ENCODE measurements around the gene FOSL1. TPM values are rescaled to one million over a fixed set of nuclear protein-coding genes. Genes with fewer than 3 reads are reported as not detected.

The FOSL1 gene
- total and polyA plus RNA-seq, 2 of the 13 experiments (the other 11 are each of a cell fraction or from before 2014, with no cell fraction given), result 4.0 to 4.1 TPM

GRCh38 chr11:65919141-65919572, 19.0 kb upstream of the FOSL1 start, which contains the start of gene DRAP1 (continued):
- no peak for TF ChIP-seq SCMH1 (CRISPR knock-in tag; IDR thresholded peaks at IDR 0.05; ENCODE audit: borderline replicate concordance)
- no peak for TF ChIP-seq KLF13 (CRISPR knock-in tag; IDR thresholded peaks at IDR 0.05)
- TF ChIP-seq CC2D1A (CRISPR knock-in tag; IDR thresholded peaks at IDR 0.05), result no peak
- no peak for TF ChIP-seq RORA (CRISPR knock-in tag; IDR thresholded peaks at IDR 0.05)
- TF ChIP-seq SMARCC2 (IDR thresholded peaks at IDR 0.05), result no peak
- TF ChIP-seq, protein P1, sequence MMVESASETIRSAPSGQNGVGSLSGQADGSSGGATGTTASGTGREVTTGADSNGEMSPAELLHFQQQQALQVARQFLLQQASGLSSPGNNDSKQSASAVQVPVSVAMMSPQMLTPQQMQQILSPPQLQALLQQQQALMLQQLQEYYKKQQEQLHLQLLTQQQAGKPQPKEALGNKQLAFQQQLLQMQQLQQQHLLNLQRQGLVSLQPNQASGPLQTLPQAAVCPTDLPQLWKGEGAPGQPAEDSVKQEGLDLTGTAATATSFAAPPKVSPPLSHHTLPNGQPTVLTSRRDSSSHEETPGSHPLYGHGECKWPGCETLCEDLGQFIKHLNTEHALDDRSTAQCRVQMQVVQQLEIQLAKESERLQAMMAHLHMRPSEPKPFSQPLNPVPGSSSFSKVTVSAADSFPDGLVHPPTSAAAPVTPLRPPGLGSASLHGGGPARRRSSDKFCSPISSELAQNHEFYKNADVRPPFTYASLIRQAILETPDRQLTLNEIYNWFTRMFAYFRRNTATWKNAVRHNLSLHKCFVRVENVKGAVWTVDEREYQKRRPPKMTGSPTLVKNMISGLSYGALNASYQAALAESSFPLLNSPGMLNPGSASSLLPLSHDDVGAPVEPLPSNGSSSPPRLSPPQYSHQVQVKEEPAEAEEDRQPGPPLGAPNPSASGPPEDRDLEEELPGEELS (CRISPR knock-in tag; IDR thresholded peaks at IDR 0.05), result peak; percentile 57; the same call in 1 of the 2 replicates
- no peak for TF ChIP-seq ZNF207 (IDR thresholded peaks at IDR 0.05; ENCODE audit: borderline replicate concordance)
- no peak for TF ChIP-seq FLYWCH1 (CRISPR knock-in tag; IDR thresholded peaks at IDR 0.05)
- TF ChIP-seq ATAD3A (CRISPR knock-in tag; IDR thresholded peaks at IDR 0.05), result no peak
- TF ChIP-seq HOXA9 (CRISPR knock-in tag; IDR thresholded peaks at IDR 0.05; ENCODE audit: borderline replicate concordance), result peak; percentile 75; the same call in 1 of the 2 replicates
- 0 out of 2 replicates have a peak, but pooled peaks have one; percentile 28 for TF ChIP-seq KDM6A (CRISPR knock-in tag; IDR thresholded peaks at IDR 0.05; ENCODE audit: low read depth)
- peak; percentile 73; the same call in 1 of the 2 replicates for TF ChIP-seq HNF4G (IDR thresholded peaks at IDR 0.05; ENCODE audit: borderline replicate concordance, low read depth, low read length)
- peak; percentile 54; the same call in 1 of the 2 replicates for TF ChIP-seq HNF4G (CRISPR knock-in tag; IDR thresholded peaks at IDR 0.05; ENCODE audit: borderline replicate concordance, low read depth)
- peak; percentile 92 for TF ChIP-seq ZNF574 (CRISPR knock-in tag; IDR thresholded peaks at IDR 0.05)
- no peak for TF ChIP-seq ZNF430 (CRISPR knock-in tag; IDR thresholded peaks at IDR 0.05)
- TF ChIP-seq, protein P2, sequence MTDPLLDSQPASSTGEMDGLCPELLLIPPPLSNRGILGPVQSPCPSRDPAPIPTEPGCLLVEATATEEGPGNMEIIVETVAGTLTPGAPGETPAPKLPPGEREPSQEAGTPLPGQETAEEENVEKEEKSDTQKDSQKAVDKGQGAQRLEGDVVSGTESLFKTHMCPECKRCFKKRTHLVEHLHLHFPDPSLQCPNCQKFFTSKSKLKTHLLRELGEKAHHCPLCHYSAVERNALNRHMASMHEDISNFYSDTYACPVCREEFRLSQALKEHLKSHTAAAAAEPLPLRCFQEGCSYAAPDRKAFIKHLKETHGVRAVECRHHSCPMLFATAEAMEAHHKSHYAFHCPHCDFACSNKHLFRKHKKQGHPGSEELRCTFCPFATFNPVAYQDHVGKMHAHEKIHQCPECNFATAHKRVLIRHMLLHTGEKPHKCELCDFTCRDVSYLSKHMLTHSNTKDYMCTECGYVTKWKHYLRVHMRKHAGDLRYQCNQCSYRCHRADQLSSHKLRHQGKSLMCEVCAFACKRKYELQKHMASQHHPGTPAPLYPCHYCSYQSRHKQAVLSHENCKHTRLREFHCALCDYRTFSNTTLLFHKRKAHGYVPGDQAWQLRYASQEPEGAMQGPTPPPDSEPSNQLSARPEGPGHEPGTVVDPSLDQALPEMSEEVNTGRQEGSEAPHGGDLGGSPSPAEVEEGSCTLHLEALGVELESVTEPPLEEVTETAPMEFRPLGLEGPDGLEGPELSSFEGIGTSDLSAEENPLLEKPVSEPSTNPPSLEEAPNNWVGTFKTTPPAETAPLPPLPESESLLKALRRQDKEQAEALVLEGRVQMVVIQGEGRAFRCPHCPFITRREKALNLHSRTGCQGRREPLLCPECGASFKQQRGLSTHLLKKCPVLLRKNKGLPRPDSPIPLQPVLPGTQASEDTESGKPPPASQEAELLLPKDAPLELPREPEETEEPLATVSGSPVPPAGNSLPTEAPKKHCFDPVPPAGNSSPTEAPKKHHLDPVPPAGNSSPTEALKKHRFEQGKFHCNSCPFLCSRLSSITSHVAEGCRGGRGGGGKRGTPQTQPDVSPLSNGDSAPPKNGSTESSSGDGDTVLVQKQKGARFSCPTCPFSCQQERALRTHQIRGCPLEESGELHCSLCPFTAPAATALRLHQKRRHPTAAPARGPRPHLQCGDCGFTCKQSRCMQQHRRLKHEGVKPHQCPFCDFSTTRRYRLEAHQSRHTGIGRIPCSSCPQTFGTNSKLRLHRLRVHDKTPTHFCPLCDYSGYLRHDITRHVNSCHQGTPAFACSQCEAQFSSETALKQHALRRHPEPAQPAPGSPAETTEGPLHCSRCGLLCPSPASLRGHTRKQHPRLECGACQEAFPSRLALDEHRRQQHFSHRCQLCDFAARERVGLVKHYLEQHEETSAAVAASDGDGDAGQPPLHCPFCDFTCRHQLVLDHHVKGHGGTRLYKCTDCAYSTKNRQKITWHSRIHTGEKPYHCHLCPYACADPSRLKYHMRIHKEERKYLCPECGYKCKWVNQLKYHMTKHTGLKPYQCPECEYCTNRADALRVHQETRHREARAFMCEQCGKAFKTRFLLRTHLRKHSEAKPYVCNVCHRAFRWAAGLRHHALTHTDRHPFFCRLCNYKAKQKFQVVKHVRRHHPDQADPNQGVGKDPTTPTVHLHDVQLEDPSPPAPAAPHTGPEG (CRISPR knock-in tag; IDR thresholded peaks at IDR 0.05), result peak; percentile 86
- TF ChIP-seq ZNF20 (CRISPR knock-in tag; IDR thresholded peaks at IDR 0.05), result no peak
- no peak for TF ChIP-seq ZNF275 (CRISPR knock-in tag; IDR thresholded peaks at IDR 0.05; ENCODE audit: borderline replicate concordance)
- no peak for TF ChIP-seq ZNF569 (CRISPR knock-in tag; IDR thresholded peaks at IDR 0.05; ENCODE audit: borderline replicate concordance)
